Neural progenitor cell (in vitro differentiated cells): ENCODE measurements around the gene PLOD1. TPM values are rescaled to one million over a fixed set of nuclear protein-coding genes. Genes with fewer than 3 reads are reported as not detected.
"Not testable (repeated sequence)": the region's sequence is repeated elsewhere in the genome, so short reads cannot be mapped to it uniquely, and the experiment has no call there.

Experiments used
- DNase-seq: peaks from one replicate; pipeline ENCODE4 v3.0.0-alpha.2; 2016; ENCODE audit warnings: low spot score
- H2AFZ ChIP-seq: fragments of 200-600 bp; sonication (generic); replicated peaks from 2 replicates; pipeline ENCODE4 v1.6.1; 2016; ENCODE audit warnings: antibody characterized with exemption
- H3F3A ChIP-seq: fragments of 200-600 bp; sonication (generic); 2 replicates; pipeline ENCODE4 v1.6.1; 2016; ENCODE audit warnings: antibody characterized with exemption, low read depth
- H3K27ac ChIP-seq: fragments of 200-600 bp; sonication (generic); 2 replicates; pipeline ENCODE4 v1.5.1; 2016; ENCODE audit warnings: mild to moderate bottlenecking
- H3K27me3 ChIP-seq: fragments of 200-600 bp; sonication (generic); 2 replicates; pipeline ENCODE4 v1.6.1; 2016; ENCODE audit warnings: mild to moderate bottlenecking, moderate library complexity
- H3K36me3 ChIP-seq: fragments of 200-600 bp; sonication (generic); 2 replicates; pipeline ENCODE4 v1.5.1; 2016
- H3K4me1 ChIP-seq: fragments of 200-600 bp; sonication (generic); 2 replicates; pipeline ENCODE4 v1.6.1; 2016; ENCODE audit warnings: mixed run types
- H3K4me2 ChIP-seq: fragments of 200-600 bp; sonication (generic); 2 replicates; pipeline ENCODE4 v1.6.1; 2016
- H3K4me3 ChIP-seq: fragments of 200-600 bp; sonication (generic); 2 replicates; pipeline ENCODE4 v1.5.1; 2016
- H3K79me2 ChIP-seq: fragments of 200-600 bp; sonication (generic); 2 replicates; pipeline ENCODE4 v1.6.1; 2016; ENCODE audit warnings: low read depth
- H3K9ac ChIP-seq: fragments of 200-600 bp; sonication (generic); 2 replicates; pipeline ENCODE4 v1.6.1; 2016
- H3K9me3 ChIP-seq: fragments of 200-600 bp; sonication (generic); 2 replicates; pipeline ENCODE4 v1.5.1; 2016; ENCODE audit warnings: low read depth
- H4K20me1 ChIP-seq: fragments of 200-600 bp; sonication (generic); 2 replicates; pipeline ENCODE4 v1.6.1; 2016; ENCODE audit warnings: low read depth
- H3K27ac Mint-ChIP-seq: 3 replicates; pipeline ENCODE4 v1.8.0; 2021; ENCODE audit warnings: mixed read lengths
- H3K27me3 Mint-ChIP-seq: 2 replicates; pipeline ENCODE4 v1.8.0; 2022; ENCODE audit warnings: low read depth, mild to moderate bottlenecking, inconsistent platforms, moderate library complexity, mixed read lengths; ENCODE audit not compliant: insufficient read depth
- H3K36me3 Mint-ChIP-seq: 3 replicates; pipeline ENCODE4 v1.8.0; 2021; ENCODE audit warnings: mixed read lengths
- H3K4me1 Mint-ChIP-seq: 3 replicates; pipeline ENCODE4 v1.8.0; 2021; ENCODE audit warnings: mixed read lengths
- H3K4me3 Mint-ChIP-seq: 3 replicates; pipeline ENCODE4 v1.8.0; 2021; ENCODE audit warnings: mild to moderate bottlenecking, moderate library complexity, mixed read lengths
- H3K9me3 Mint-ChIP-seq: 3 replicates; pipeline ENCODE4 v1.8.0; 2020; ENCODE audit warnings: mixed read lengths
- EZH2 ChIP-seq: fragments of 200-600 bp; sonication (generic); IDR thresholded peaks from 2 replicates; pipeline ENCODE4 v1.6.1; 2017; ENCODE audit warnings: antibody characterized with exemption, mild to moderate bottlenecking, moderate library complexity
- EZH2phosphoT487 ChIP-seq: fragments of 200-600 bp; sonication (generic); IDR thresholded peaks from 2 replicates; pipeline ENCODE4 v1.6.1; 2017; ENCODE audit warnings: antibody characterized with exemption
- total RNA-seq: library from RNA; depleted of rRNA; stranded (reverse); fragments of >200 nt; gene quantifications from 2 replicates; pipeline ENCODE4 v1.2.3, GENCODE V29; 2015; ENCODE audit warnings: low replicate concordance
- TF ChIP-seq, protein P1 (sequence below): fragments of 200-600 bp; sonication (generic); IDR thresholded peaks from 2 replicates; pipeline ENCODE4 v1.5.1; 2017; ENCODE audit warnings: antibody characterized with exemption, mild to moderate bottlenecking

The PLOD1 gene
- total RNA-seq, 1 donor from 2014 or later = 27.2 TPM

DNA sequence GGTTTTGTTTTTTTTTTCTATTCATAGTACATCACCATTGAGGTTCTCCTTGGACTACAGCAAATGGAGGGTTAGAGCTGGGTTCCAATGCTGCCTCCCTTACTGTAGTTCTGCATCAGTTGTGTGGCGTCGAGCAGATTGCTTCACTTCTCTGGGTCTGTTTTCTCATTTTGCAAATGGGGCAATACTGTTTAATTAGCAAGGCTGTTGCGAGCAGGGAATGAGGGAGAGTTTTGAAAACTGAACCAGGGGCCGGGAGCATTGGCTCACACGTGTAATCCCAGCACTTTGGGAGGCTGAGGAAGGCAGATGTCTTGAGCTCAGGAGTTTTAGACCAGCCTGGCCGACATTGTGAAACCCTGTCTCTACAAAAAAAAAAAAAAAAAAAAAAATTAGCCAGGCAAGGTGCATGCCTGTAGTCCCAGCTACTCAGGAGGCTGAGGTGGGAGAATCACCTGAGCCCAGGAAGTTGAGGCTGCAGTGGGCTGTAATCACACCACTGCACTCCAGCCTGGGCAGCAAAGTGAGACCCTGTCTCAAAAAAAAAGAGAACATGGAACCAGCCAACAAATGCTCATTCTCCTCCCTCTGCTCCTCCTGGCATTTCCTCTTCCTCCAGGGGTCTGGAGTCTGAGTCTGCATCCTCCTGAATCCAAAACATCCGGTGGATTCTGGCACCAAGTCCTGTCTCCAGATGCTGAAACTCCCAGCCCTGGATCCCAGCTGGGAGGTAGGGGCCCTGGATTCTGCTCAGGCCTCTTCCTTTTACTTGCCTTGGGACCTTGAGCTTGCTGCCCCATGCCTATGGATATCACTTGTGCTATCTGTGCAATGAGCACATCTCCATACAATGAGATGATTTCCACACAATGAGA lies 3.7 kb upstream of the PLOD1 start:
- H3K36me3 Mint-ChIP-seq = no peaks in the 10 kb centered on the region
- H3K27ac Mint-ChIP-seq = peak overlapping the region; percentile 87
- H3K4me3 Mint-ChIP-seq = no peak overlapping the region
- Histone ChIP-seq H3K9me3 (no peaks in the 10 kb centered on the region), H3K27ac (no peak overlapping the region), H3K4me1 (peaks cover 11% of the 10 kb centered on the region), H3K9ac (no peak overlapping the region), H3K27me3 (no peaks in the 10 kb centered on the region), H3F3A (peaks cover 25% of the 10 kb centered on the region), H3K4me2 (no peak overlapping the region), H3K79me2 (no peaks in the 10 kb centered on the region), H2AFZ (no peak overlapping the region), H4K20me1 (no peaks in the 10 kb centered on the region), H3K4me3 (no peak overlapping the region), H3K36me3 (no peaks in the 10 kb centered on the region)
- peaks cover 32% of the 10 kb centered on the region for H3K4me1 Mint-ChIP-seq
- DNase-seq = no peak
- TF ChIP-seq, protein P1, sequence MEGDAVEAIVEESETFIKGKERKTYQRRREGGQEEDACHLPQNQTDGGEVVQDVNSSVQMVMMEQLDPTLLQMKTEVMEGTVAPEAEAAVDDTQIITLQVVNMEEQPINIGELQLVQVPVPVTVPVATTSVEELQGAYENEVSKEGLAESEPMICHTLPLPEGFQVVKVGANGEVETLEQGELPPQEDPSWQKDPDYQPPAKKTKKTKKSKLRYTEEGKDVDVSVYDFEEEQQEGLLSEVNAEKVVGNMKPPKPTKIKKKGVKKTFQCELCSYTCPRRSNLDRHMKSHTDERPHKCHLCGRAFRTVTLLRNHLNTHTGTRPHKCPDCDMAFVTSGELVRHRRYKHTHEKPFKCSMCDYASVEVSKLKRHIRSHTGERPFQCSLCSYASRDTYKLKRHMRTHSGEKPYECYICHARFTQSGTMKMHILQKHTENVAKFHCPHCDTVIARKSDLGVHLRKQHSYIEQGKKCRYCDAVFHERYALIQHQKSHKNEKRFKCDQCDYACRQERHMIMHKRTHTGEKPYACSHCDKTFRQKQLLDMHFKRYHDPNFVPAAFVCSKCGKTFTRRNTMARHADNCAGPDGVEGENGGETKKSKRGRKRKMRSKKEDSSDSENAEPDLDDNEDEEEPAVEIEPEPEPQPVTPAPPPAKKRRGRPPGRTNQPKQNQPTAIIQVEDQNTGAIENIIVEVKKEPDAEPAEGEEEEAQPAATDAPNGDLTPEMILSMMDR = no peak
- TF ChIP-seq EZH2phosphoT487 (no peak), EZH2 (no peak)
- H3K27me3 Mint-ChIP-seq = peaks cover 3% of the 10 kb centered on the region
- H3K9me3 Mint-ChIP-seq = no peaks in the 10 kb centered on the region

DNA sequence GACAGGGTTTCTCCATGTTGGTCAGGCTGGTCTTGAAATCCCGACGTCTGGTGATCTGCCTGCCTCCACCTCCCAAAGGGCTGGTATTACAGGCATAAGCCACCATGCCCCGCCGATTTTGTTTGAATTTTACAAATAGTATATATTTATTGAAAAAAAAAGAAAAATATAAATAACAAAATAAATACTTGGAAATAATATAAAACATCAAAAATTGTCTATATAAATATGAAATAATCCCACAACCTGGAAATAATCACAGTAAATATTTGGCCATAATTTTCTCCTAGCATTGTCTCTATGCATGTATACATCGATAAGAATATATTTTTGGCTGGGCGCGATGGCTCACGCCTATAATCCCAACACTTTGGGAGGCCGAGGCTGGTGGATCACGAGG lies 2.7 kb upstream of the PLOD1 start:
- Histone ChIP-seq H3K4me3 (no peak overlapping the region), H3F3A (peaks cover 25% of the 10 kb centered on the region), H3K36me3 (no peaks in the 10 kb centered on the region), H3K4me2 (no peak overlapping the region), H3K4me1 (peaks cover 11% of the 10 kb centered on the region), H4K20me1 (no peaks in the 10 kb centered on the region), H3K9me3 (no peaks in the 10 kb centered on the region), H3K9ac (no peak overlapping the region), H3K27ac (no peak overlapping the region), H2AFZ (no peak overlapping the region), H3K27me3 (no peaks in the 10 kb centered on the region), H3K79me2 (no peaks in the 10 kb centered on the region)
- Mint-ChIP-seq H3K4me3 (no peak overlapping the region), H3K36me3 (no peaks in the 10 kb centered on the region), H3K27ac (no peak overlapping the region), H3K27me3 (peaks cover 5% of the 10 kb centered on the region), H3K9me3 (no peaks in the 10 kb centered on the region), H3K4me1 (peaks cover 29% of the 10 kb centered on the region)
- no peak for TF ChIP-seq EZH2phosphoT487
- TF ChIP-seq, protein P1 = no peak
- TF ChIP-seq EZH2 = no peak
- no peak for DNase-seq

DNA sequence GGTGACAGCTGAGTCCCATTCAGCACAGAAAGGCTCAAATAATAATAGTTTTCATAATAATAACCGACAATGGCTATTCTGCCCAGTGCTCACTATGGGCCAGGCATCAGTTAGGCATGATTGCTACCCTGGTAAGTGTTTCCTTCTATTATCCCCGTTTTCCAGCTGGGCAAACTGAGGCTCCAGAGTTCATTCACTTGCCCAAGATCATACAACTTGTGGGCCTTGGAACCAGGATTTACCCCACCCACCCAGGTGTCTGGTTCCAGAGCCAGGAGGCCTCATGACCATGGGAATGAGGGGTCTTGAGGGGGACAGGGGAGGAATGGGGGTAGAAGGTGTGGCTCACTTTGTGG lies 518 bp downstream of the PLOD1 start:
- peak overlapping the region; percentile 81 for H3K4me3 Mint-ChIP-seq
- Histone ChIP-seq H3K4me3 (peak overlapping the region; percentile 49), H3K27ac (no peak overlapping the region), H2AFZ (peak overlapping the region; percentile 77), H3K4me2 (peak overlapping the region; percentile 73), H4K20me1 (no peaks in the 10 kb centered on the region), H3K36me3 (no peaks in the 10 kb centered on the region), H3K79me2 (no peaks in the 10 kb centered on the region), H3K27me3 (no peaks in the 10 kb centered on the region), H3K9me3 (no peaks in the 10 kb centered on the region), H3K9ac (no peak overlapping the region), H3K4me1 (peaks cover 7% of the 10 kb centered on the region), H3F3A (peaks cover 17% of the 10 kb centered on the region)
- no peaks in the 10 kb centered on the region for H3K9me3 Mint-ChIP-seq
- peaks cover 5% of the 10 kb centered on the region for H3K27me3 Mint-ChIP-seq
- no peak overlapping the region for H3K27ac Mint-ChIP-seq
- H3K4me1 Mint-ChIP-seq = peaks cover 31% of the 10 kb centered on the region
- no peaks in the 10 kb centered on the region for H3K36me3 Mint-ChIP-seq
- TF ChIP-seq EZH2 = no peak
- TF ChIP-seq, protein P1 = no peak
- no peak for TF ChIP-seq EZH2phosphoT487
- no peak for DNase-seq

DNA sequence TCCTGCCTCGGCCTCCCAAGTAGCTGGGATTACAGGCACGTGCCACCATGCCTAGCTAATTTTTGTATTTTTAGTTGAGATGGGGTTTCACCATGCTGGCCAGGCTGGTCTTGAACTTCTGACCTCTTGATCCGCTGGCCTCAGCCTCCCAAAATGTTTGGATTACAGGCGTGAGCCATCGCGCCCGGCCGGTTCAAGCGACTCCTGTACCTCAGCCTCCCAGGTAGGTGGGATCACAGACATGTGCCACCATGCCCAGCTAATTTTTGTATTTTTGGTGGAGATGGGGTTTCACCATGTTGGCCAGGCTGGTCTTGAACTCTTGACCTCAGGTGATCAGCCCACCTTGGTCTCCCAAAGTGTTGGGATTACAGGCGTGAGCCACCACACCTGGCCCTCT lies 1.2 kb downstream of the PLOD1 start:
- H3K4me2 ChIP-seq, H3K36me3 ChIP-seq, H3K27me3 ChIP-seq, H3K9ac ChIP-seq, H3K27me3 Mint-ChIP-seq, H3K9me3 Mint-ChIP-seq, H3K9me3 ChIP-seq, DNase-seq, H4K20me1 ChIP-seq, H3K36me3 Mint-ChIP-seq, H3K27ac ChIP-seq, H3K4me1 ChIP-seq, H3K79me2 ChIP-seq, H3K27ac Mint-ChIP-seq, H3K4me3 Mint-ChIP-seq, H3K4me3 ChIP-seq, H2AFZ ChIP-seq: not testable (repeated sequence)
- H3K4me1 Mint-ChIP-seq = peaks cover 26% of the 10 kb centered on the region
- peaks cover 17% of the 10 kb centered on the region for H3F3A ChIP-seq
